HT-29 (cell line): ENCODE measurements around the gene BEST1. TPM values are rescaled to one million over a fixed set of nuclear protein-coding genes. Genes with fewer than 3 reads are reported as not detected.

ENCODE experiments used
- small RNA-seq: library from RNA; depleted of rRNA; stranded (forward); fragments of <200 nt; gene quantifications from one replicate; pipeline ENCODE3, GENCODE V24; 2014
- total RNA-seq: library from RNA; depleted of rRNA; stranded (reverse); fragments of >200 nt; shearing (Covaris generic); gene quantifications from 2 replicates; pipeline ENCODE4 v1.2.3, GENCODE V29; 2014; rRNA removed

The BEST1 gene
- total RNA-seq, 1 experiment from 2014 or later, result 0.46 TPM

Small RNA genes within 50 kb of the gene (small RNA-seq; reads per million reads assigned to genes)
- not detected for gene RNU6-1243P

Other genes with a start within 250 kb of the BEST1 start
- 70.1 and 105 TPM in 2 replicates for gene MYRF, start 197.7 kb upstream of the BEST1 start, total RNA-seq
- 113 and 120 TPM in 2 replicates for gene TMEM258, start 157.8 kb upstream of the BEST1 start, total RNA-seq
- gene FEN1, start 157.4 kb upstream of the BEST1 start, total RNA-seq, result 137 and 147 TPM in 2 replicates
- gene FADS1, start 133.3 kb upstream of the BEST1 start, total RNA-seq, result 1.9 and 9.4 TPM in 2 replicates
- gene FADS2, start 122.1 kb upstream of the BEST1 start, total RNA-seq, result not detected in 2 replicates
- gene FADS3, start 58.8 kb upstream of the BEST1 start, total RNA-seq, result 42.2 and 44.0 TPM in 2 replicates
- 1.6 TPM in 1 of 2 replicates, not detected in the other for gene RAB3IL1, start 32.8 kb upstream of the BEST1 start, total RNA-seq
- gene FTH1, start 17.3 kb downstream of the BEST1 start, total RNA-seq, result 1,803 and 2,077 TPM in 2 replicates
- gene INCENP, start 173.7 kb downstream of the BEST1 start, total RNA-seq, result 131 and 164 TPM in 2 replicates
- not detected in 2 replicates for gene SCGB1D1, start 239.9 kb downstream of the BEST1 start, total RNA-seq